WTC11 (cell line): ENCODE data around the gene NRXN3. TPM values are rescaled to one million over a fixed set of nuclear protein-coding genes. Genes with fewer than 3 reads are reported as not detected.

Experiments used
- ATAC-seq: fragments of 200-7000 bp; cut with Tn5 transposase; 2 replicates; pipeline ENCODE4 v1.10.0; 2021; ENCODE audit warnings: mild to moderate bottlenecking, moderate library complexity
- CTCF ChIA-PET: fragments of 300-600 bp; sonication (Branson Sonifier 250); formaldehyde crosslinking; loops from one replicate; lab custom pipeline; 2021; ENCODE audit warnings: antibody characterized with exemption; lab: Charles Lee
- POLR2A ChIA-PET: fragments of 350-600 bp; sonication (Branson Sonifier 250); formaldehyde crosslinking; loops from one replicate; lab custom pipeline; 2021; ENCODE audit warnings: antibody characterized with exemption; lab: Charles Lee
- DNase-seq: peaks from one replicate; pipeline ENCODE4 v3.0.0; 2021; ENCODE audit warnings: low spot score
- H3K27ac Mint-ChIP-seq: 2 replicates; pipeline ENCODE4 v1.8.0; 2021; ENCODE audit warnings: mixed read lengths
- H3K27me3 Mint-ChIP-seq: 2 replicates; pipeline ENCODE4 v1.8.0; 2021; ENCODE audit warnings: low read depth, mild to moderate bottlenecking, moderate library complexity, mixed read lengths
- H3K36me3 Mint-ChIP-seq: 2 replicates; pipeline ENCODE4 v1.8.0; 2021; ENCODE audit warnings: mixed read lengths
- H3K4me1 Mint-ChIP-seq: 2 replicates; pipeline ENCODE4 v1.8.0; 2022; ENCODE audit warnings: mixed read lengths
- H3K4me3 Mint-ChIP-seq: 2 replicates; pipeline ENCODE4 v1.8.0; 2021; ENCODE audit warnings: mild to moderate bottlenecking, moderate library complexity, mixed read lengths
- H3K9me3 Mint-ChIP-seq: 2 replicates; pipeline ENCODE4 v1.8.0; 2021; ENCODE audit warnings: mixed read lengths
- AFF4 ChIP-seq: sonication (generic); formaldehyde crosslinking; IDR thresholded peaks from 2 replicates; pipeline ENCODE4 v1.8.1; 2023; ENCODE audit warnings: mild to moderate bottlenecking, missing genetic modification reagents, borderline replicate concordance
- ATF1 ChIP-seq: sonication (generic); formaldehyde crosslinking; IDR thresholded peaks from 2 replicates; pipeline ENCODE4 v1.8.1; 2023; ENCODE audit warnings: mild to moderate bottlenecking, moderate library complexity, missing genetic modification reagents
- CDX4 ChIP-seq: fragments of 250-450 bp; sonication (Bioruptor Pico); IDR thresholded peaks from 2 replicates; pipeline ENCODE4 v1.9.0; 2021; ENCODE audit warnings: moderate library complexity, mild to moderate bottlenecking, inconsistent platforms, borderline replicate concordance
- E2F5 ChIP-seq: sonication (generic); formaldehyde crosslinking; IDR thresholded peaks from 2 replicates; pipeline ENCODE4 v1.8.1; 2022; ENCODE audit warnings: mild to moderate bottlenecking, moderate library complexity, missing genetic modification reagents
- ELF4 ChIP-seq: sonication (generic); formaldehyde crosslinking; IDR thresholded peaks from 2 replicates; pipeline ENCODE4 v1.8.1; 2022; ENCODE audit warnings: low read depth, mild to moderate bottlenecking, moderate library complexity, missing genetic modification reagents
- ESRRA ChIP-seq: sonication (generic); formaldehyde crosslinking; IDR thresholded peaks from 2 replicates; pipeline ENCODE4 v1.8.1; 2022; ENCODE audit warnings: mild to moderate bottlenecking, missing genetic modification reagents, borderline replicate concordance
- ETV6 ChIP-seq: sonication (generic); formaldehyde crosslinking; IDR thresholded peaks from 2 replicates; pipeline ENCODE4 v1.8.1; 2022; ENCODE audit warnings: mild to moderate bottlenecking, missing genetic modification reagents
- FOXK1 ChIP-seq: sonication (generic); formaldehyde crosslinking; IDR thresholded peaks from 2 replicates; pipeline ENCODE4 v1.8.0; 2022; ENCODE audit warnings: mild to moderate bottlenecking, moderate library complexity, missing genetic modification reagents
- HMGA2 ChIP-seq: fragments of 250-450 bp; sonication (Bioruptor Pico); IDR thresholded peaks from 2 replicates; pipeline ENCODE4 v1.4.0; 2021; ENCODE audit warnings: mild to moderate bottlenecking, moderate library complexity
- IRF2 ChIP-seq: sonication (generic); formaldehyde crosslinking; IDR thresholded peaks from 2 replicates; pipeline ENCODE4 v1.8.0; 2022; ENCODE audit warnings: low read depth, missing genetic modification reagents, borderline replicate concordance
- JUN ChIP-seq: sonication (generic); formaldehyde crosslinking; IDR thresholded peaks from 2 replicates; pipeline ENCODE4 v1.8.0; 2023; ENCODE audit warnings: mild to moderate bottlenecking, missing genetic modification reagents
- KAT7 ChIP-seq: sonication (generic); formaldehyde crosslinking; IDR thresholded peaks from 2 replicates; pipeline ENCODE4 v1.8.1; 2023; ENCODE audit warnings: missing genetic modification reagents, mild to moderate bottlenecking, borderline replicate concordance
- NFE2L1 ChIP-seq: sonication (generic); formaldehyde crosslinking; IDR thresholded peaks from 2 replicates; pipeline ENCODE4 v1.8.1; 2023; ENCODE audit warnings: missing genetic modification reagents
- OVOL2 ChIP-seq: fragments of 250-450 bp; sonication (Bioruptor Pico); IDR thresholded peaks from 2 replicates; pipeline ENCODE4 v1.9.0; 2021; ENCODE audit warnings: mild to moderate bottlenecking, borderline replicate concordance
- PRRX2 ChIP-seq: fragments of 250-450 bp; sonication (Bioruptor Pico); IDR thresholded peaks from 2 replicates; pipeline ENCODE4 v1.8.0; 2021; ENCODE audit warnings: mild to moderate bottlenecking
- SOX15 ChIP-seq: fragments of 250-450 bp; sonication (Bioruptor Pico); IDR thresholded peaks from 2 replicates; pipeline ENCODE4 v1.9.0; 2021; ENCODE audit warnings: mild to moderate bottlenecking
- SP1 ChIP-seq: sonication (generic); formaldehyde crosslinking; conservative IDR thresholded peaks from 2 replicates; pipeline ENCODE4 v1.8.1; 2022; ENCODE audit warnings: missing genetic modification reagents
- TEAD4 ChIP-seq: sonication (generic); formaldehyde crosslinking; IDR thresholded peaks from 2 replicates; pipeline ENCODE4 v1.8.0; 2022; ENCODE audit warnings: mild to moderate bottlenecking, missing genetic modification reagents
- ZNF219 ChIP-seq: sonication (generic); formaldehyde crosslinking; IDR thresholded peaks from 2 replicates; pipeline ENCODE4 v1.8.0; 2023; ENCODE audit warnings: missing genetic modification reagents, mild to moderate bottlenecking, borderline replicate concordance
- ZNF232 ChIP-seq: sonication (generic); formaldehyde crosslinking; IDR thresholded peaks from 2 replicates; pipeline ENCODE4 v1.8.0; 2022; ENCODE audit warnings: mild to moderate bottlenecking, missing genetic modification reagents
- ZNF263 ChIP-seq: sonication (generic); formaldehyde crosslinking; IDR thresholded peaks from 2 replicates; pipeline ENCODE4 v1.8.1; 2022; ENCODE audit warnings: low read depth, mild to moderate bottlenecking, moderate library complexity, missing genetic modification reagents
- ZNF317 ChIP-seq: sonication (generic); formaldehyde crosslinking; IDR thresholded peaks from 2 replicates; pipeline ENCODE4 v1.8.1; 2023; ENCODE audit warnings: low read depth, mild to moderate bottlenecking, moderate library complexity, missing genetic modification reagents, borderline replicate concordance
- ZNF671 ChIP-seq: fragments of 250-450 bp; sonication (Bioruptor Pico); IDR thresholded peaks from 2 replicates; pipeline ENCODE4 v1.8.0; 2021; ENCODE audit warnings: mild to moderate bottlenecking
- total RNA-seq: library from RNA; stranded (reverse); gene quantifications from 3 replicates; pipeline ENCODE4 v1.2.3, GENCODE V29; 2021
- TF ChIP-seq, protein P1 (sequence below): sonication (generic); formaldehyde crosslinking; IDR thresholded peaks from 2 replicates; pipeline ENCODE4 v1.8.0; 2022; ENCODE audit warnings: mild to moderate bottlenecking, missing genetic modification reagents
- TF ChIP-seq, protein P2 (sequence below): fragments of 250-450 bp; sonication (Bioruptor Pico); conservative IDR thresholded peaks from 2 replicates; pipeline ENCODE4 v1.9.0; 2021; ENCODE audit warnings: mild to moderate bottlenecking
- TF ChIP-seq, protein P3 (sequence below): fragments of 250-450 bp; sonication (Bioruptor Pico); IDR thresholded peaks from 2 replicates; pipeline ENCODE4 v1.9.0; 2021; ENCODE audit warnings: mild to moderate bottlenecking, borderline replicate concordance
- TF ChIP-seq, protein P4 (sequence below): sonication (generic); formaldehyde crosslinking; conservative IDR thresholded peaks from 2 replicates; pipeline ENCODE4 v1.8.1; 2022; ENCODE audit warnings: mild to moderate bottlenecking, missing genetic modification reagents

Gene NRXN3
- total RNA-seq, 1 experiment from 2014 or later = 3.0 TPM

DNA sequence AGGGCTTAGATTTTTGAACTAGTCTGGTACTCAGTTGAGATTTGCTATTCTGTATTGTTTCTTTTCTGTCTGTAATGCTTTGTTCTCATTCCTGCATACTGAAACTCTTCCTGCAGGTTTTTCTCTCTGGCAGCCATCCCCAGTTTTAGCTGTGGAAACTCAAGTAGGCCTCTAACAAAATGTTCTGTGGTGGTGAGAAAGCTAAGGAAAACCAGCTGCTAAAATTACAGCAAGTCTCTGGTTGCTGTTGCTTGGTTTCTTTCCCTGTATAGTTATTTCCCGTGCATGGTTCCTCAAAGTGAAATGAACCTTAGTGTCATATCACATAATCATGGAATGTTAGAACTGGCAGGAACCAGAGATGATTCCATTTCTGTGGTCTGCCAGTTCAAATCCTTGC, 442.5 kb downstream of the NRXN3 start (continued):
- TF ChIP-seq AFF4 (CRISPR knock-in tag) (no peak), ELF4 (CRISPR knock-in tag) (no peak), HMGA2 (CRISPR knock-in tag) (no peak), JUN (CRISPR knock-in tag) (no peak), OVOL2 (no peak), TEAD4 (CRISPR knock-in tag) (no peak), ZNF671 (CRISPR knock-in tag) (no peak), NFE2L1 (CRISPR knock-in tag) (no peak), ZNF232 (CRISPR knock-in tag) (no peak), E2F5 (CRISPR knock-in tag) (no peak)
- TF ChIP-seq, protein P1, sequence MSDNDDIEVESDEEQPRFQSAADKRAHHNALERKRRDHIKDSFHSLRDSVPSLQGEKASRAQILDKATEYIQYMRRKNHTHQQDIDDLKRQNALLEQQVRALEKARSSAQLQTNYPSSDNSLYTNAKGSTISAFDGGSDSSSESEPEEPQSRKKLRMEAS (CRISPR knock-in tag) = no peak

DNA sequence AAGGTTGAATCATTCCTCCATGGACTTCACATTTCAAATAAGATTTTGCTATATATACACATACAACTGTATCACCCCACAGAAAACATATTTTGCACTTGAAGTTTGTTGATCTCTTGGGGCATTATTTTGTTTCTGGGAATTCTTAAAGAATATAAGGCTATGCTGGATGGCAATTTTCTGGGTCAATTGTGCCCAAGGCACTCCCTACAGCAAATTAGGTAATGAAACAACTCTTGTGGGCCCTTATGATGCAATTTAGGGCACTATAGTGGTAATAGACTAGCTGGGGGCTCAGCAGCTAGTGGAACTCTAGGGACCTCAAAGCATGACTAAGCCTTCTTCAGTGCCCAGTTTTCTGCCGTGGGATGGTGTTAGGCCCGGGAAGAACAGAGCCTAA, 444.4 kb downstream of the NRXN3 start:
- ChIA-PET POLR2A (no interaction called here), CTCF (no interaction called here)
- peaks cover 10% of the 10 kb centered on the region for H3K4me1 Mint-ChIP-seq
- no peak overlapping the region for H3K27ac Mint-ChIP-seq
- no peaks in the 10 kb centered on the region for H3K36me3 Mint-ChIP-seq
- no peaks in the 10 kb centered on the region for H3K27me3 Mint-ChIP-seq
- no peak overlapping the region for H3K4me3 Mint-ChIP-seq
- DNase-seq (no peak), ATAC-seq (no peak)
- peaks cover 6% of the 10 kb centered on the region; the same call in 1 of the 2 replicates for H3K9me3 Mint-ChIP-seq
- TF ChIP-seq ZNF263 (CRISPR knock-in tag) (no peak), ZNF317 (no peak), FOXK1 (no peak), SP1 (CRISPR knock-in tag) (no peak), TEAD4 (CRISPR knock-in tag) (no peak), ZNF219 (CRISPR knock-in tag) (no peak), SOX15 (CRISPR knock-in tag) (no peak), ELF4 (CRISPR knock-in tag) (no peak), KAT7 (CRISPR knock-in tag) (no peak), CDX4 (CRISPR knock-in tag) (no peak), IRF2 (no peak), PRRX2 (no peak), ATF1 (CRISPR knock-in tag) (no peak), ESRRA (no peak), ETV6 (CRISPR knock-in tag) (no peak)
- TF ChIP-seq, protein P2, sequence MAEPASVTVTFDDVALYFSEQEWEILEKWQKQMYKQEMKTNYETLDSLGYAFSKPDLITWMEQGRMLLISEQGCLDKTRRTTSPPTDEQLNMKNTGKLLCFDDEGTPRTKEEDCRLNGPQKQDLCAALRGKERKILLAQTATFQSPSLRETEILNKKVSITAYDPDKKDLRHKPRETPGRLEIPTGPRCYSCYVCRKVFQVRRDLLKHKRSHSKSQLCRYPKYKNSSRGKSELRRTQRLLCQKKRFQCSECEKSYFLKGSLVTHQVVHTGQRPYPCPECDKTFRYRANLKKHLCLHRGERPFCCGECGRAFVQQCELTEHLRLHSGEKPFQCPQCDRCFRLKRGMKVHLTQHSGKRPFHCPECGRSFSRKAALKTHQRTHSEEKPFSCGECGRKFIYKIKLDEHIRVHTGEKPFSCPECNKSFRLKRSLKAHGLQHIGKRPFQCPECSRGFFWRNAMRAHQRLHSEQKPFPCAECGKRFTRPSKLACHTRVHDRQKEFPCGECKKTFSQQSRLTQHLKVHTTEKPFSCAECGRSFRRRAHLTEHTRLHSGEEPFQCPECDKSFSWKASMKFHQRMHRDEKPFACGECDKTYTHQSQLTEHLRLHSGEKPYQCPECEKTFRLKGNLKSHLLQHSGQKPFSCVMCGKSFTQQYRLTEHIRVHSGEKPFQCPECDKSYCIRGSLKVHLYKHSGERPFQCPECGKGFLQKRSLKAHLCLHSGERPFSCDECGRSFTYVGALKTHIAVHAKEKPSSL (CRISPR knock-in tag) = no peak
- TF ChIP-seq, protein P3, sequence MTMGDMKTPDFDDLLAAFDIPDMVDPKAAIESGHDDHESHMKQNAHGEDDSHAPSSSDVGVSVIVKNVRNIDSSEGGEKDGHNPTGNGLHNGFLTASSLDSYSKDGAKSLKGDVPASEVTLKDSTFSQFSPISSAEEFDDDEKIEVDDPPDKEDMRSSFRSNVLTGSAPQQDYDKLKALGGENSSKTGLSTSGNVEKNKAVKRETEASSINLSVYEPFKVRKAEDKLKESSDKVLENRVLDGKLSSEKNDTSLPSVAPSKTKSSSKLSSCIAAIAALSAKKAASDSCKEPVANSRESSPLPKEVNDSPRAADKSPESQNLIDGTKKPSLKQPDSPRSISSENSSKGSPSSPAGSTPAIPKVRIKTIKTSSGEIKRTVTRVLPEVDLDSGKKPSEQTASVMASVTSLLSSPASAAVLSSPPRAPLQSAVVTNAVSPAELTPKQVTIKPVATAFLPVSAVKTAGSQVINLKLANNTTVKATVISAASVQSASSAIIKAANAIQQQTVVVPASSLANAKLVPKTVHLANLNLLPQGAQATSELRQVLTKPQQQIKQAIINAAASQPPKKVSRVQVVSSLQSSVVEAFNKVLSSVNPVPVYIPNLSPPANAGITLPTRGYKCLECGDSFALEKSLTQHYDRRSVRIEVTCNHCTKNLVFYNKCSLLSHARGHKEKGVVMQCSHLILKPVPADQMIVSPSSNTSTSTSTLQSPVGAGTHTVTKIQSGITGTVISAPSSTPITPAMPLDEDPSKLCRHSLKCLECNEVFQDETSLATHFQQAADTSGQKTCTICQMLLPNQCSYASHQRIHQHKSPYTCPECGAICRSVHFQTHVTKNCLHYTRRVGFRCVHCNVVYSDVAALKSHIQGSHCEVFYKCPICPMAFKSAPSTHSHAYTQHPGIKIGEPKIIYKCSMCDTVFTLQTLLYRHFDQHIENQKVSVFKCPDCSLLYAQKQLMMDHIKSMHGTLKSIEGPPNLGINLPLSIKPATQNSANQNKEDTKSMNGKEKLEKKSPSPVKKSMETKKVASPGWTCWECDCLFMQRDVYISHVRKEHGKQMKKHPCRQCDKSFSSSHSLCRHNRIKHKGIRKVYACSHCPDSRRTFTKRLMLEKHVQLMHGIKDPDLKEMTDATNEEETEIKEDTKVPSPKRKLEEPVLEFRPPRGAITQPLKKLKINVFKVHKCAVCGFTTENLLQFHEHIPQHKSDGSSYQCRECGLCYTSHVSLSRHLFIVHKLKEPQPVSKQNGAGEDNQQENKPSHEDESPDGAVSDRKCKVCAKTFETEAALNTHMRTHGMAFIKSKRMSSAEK (CRISPR knock-in tag) = no peak
- TF ChIP-seq, protein P4, sequence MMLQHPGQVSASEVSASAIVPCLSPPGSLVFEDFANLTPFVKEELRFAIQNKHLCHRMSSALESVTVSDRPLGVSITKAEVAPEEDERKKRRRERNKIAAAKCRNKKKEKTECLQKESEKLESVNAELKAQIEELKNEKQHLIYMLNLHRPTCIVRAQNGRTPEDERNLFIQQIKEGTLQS = no peak
